HG03108 (cell line): ENCODE measurements around the gene CHST12.
A peak's percentile ranks its signal among the peaks of the same experiment; 100 is the strongest.
"Not testable (repeated sequence)": the region's sequence is repeated elsewhere in the genome, so short reads cannot be mapped to it uniquely, and the experiment has no call there.

Experiments used
- ATAC-seq: cut with Tn5 transposase; IDR thresholded peaks from one replicate; pipeline ENCODE4 v1.9.1; 2021; ENCODE audit warnings: moderate library complexity; ENCODE audit not compliant: unreplicated experiment

CHST12 gene

DNA sequence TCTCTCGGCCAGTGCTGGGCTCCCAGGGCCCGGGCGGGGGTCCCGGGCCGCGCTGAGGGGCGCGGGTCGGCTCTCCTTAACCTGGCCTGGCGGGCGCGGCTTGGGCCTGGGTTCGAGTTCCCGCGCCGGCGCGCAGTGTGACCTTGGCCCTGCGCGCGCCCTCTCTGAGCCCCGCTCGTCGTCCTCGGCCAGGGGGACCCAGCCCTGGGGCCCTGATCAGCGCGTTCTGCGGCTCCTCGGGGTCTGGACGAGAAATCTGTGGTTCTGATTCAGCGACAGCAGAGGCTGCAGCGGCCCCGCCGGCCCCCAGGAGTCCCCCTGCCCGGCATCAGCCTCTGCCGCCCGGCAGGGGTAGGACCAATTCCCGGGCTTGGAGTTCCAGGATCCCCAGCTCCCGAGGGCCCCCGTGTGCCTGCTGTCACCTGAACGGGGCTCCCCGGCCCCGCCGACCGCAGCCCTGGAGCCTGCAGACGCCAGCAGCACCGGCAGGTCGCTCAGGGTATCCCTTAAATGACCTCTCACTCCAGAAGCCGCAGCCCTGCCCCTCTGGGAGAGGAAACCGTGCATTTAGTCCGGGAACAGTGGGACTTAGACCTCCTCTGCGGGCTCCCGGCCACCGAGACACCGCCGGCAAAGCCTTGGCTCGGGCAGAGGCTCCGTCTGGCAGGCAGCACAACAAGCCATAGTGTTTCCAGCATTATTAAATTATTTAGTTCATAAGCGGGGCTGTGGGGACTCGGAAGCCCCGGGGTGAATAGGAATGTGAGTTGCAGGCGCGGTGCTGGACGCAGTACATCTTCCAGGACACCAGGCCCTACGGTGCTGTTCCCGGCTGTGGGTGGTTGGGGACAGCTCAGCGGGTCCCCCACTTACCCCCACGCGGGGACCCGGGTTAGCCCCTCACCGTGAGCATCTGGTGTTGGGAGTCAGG, 572 bp downstream of the CHST12 start:
- ATAC-seq, result no peak

DNA sequence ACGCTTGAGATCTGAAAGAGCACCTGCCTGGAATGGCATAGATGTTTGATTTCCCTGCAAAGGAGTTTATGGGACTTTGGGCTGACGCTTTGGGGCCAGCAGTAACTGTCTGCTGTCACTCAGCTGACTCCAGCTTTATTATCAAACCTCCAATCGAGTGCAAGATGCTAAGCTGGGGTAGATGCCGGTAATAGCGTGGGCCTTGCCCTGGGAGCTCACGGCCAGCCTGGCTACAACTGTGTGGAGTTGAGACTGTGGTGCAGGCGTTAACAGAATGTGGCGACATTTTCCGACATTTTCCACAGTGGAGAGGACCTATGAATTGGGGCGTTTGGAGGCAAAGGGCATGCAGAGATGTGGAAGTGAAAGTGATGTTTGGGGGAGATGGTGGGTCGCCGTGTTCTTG, 1.3 kb downstream of the CHST12 start:
- no peak for ATAC-seq

DNA sequence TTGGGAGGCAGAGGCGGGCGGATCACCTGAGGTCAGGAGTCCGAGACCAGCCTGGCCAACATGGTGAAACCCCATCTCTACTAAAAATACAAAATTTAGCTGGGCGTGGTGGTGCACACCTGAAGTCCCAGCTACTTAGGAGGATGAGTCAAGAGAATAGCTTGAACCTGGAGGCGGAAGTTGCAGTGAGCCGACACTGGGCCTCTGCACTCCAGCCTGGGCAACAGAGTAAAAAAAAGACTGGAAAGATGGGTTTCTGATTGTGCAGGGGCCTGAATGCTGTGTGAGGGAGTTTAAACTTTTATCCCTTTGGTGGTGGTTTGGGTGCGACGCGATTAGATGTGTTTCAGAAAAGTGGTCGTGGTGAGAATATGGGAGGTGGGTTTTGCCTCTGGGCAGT, 1.8 kb downstream of the CHST12 start:
- no peak for ATAC-seq

DNA sequence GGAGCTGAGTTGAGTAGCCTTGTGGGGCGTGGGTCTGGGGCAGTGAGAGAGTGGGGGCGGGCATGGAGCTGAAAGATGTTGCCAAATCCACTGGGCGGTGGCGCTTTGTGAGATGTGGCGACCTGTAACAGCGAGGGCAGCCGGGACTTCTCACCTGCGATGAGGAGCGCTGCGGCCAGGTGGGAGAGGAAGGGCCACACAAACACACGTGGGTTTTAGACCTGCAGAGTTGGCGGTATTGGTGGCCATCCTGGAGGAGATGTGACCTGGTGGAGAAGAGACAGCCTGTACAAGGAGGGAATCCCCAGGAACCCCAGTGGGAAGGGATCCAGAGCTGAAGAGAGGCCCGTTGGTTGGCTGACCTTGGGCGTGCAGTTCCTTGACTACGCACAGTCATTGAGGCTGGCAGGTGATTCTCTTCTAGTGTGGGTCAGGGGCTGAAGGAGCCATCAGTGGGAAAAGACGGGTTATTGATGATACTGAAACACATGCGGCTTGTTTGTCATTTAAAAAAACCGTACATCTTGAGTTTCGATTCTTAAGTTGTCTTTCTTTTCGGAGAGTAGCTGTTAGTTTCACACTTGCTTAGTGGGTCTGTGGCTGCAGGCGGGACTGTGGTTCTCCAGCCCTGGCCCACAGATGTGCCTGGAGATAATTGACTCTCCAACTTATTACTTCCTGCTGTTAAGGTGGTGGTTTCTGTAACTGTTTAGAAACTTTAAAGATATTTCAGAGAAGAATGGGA, 2.4 kb downstream of the CHST12 start:
- ATAC-seq, result peak; percentile 42

DNA sequence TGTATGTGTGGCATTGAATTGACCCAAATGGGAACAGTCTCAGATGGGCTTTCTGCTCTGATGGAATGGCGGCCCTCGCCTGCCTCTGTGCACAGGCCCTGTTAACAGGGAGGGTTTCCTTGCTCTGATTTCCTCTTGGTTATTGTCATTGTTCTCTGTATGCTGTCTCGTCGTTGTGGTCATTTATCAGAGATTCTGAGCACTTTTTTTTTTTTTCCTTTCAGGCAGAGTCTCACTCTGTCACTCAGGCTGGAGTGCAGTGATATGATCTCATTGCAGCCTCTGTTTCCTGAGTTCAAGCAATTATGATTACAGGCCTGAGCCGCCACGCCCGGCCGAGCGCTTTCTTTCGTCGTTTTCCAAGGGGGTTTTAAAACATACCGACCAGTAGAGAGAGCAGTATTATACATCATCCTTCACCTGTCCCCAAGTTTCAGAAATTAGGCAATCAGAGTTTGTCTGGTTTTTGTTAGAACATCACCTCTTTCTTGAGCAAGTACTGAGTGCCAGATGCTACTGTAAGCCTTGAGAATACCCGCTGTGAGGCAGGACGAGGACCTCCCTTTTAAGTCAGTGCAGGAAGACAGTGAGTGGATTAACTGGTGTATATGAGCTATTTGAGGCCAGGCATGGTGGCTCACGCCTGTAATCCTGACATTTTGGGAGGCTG, 6.5 kb downstream of the CHST12 start:
- ATAC-seq, result no peak

DNA sequence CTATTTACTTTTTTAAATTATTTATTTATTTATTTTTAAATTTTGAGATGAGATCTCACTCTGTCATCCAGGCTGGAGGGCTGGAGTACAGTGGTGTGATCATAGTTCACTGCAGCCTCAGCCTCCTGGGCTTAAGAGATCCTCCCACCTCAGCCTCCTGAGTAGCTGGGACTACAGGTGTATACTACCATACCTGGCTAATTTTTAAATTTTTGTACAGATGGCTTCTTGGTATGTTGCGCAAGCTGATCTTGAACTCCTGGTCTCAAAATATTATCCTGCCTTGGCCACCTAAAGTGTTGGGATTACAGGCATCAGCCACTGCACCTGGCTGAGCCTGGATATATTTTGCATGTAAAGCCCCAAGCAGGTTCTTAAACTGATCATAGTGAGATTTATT, 7.6 kb downstream of the CHST12 start:
- ATAC-seq, result no peak

DNA sequence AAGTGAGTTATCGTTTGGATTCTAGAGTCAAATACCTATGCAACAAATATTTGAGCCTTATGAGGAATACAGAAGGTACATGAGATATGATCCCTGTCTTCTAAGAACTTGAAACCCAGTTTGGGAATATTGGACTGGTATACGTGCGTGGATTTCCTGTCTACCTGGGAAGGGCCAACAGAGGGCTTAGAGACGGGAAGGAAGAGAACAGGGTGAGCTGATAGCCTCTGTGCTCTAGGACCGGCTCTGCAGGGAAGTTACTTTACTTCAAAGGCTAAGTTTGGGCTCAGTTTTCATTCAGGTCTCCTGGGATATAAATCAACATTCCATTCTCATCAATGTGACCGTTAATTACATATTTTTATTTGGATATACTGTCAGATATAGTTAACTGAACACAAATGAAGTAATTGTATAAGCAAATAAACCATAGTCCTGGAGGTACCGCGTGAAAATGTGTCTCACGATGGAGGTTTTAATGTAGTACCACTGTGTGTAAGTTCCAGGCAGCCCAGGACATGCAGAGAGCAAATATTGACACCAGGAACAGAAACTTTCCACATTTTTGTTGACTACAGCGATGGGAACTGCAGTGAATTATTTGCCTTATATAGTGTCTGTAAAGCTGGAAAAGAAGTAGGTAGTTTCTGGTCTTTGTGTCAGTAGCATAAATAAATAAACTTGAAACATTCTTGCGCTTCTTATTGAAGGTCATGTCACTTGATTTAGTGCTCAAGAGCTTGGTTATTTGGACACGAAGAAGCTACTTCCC, 8.6 kb downstream of the CHST12 start:
- no peak for ATAC-seq

DNA sequence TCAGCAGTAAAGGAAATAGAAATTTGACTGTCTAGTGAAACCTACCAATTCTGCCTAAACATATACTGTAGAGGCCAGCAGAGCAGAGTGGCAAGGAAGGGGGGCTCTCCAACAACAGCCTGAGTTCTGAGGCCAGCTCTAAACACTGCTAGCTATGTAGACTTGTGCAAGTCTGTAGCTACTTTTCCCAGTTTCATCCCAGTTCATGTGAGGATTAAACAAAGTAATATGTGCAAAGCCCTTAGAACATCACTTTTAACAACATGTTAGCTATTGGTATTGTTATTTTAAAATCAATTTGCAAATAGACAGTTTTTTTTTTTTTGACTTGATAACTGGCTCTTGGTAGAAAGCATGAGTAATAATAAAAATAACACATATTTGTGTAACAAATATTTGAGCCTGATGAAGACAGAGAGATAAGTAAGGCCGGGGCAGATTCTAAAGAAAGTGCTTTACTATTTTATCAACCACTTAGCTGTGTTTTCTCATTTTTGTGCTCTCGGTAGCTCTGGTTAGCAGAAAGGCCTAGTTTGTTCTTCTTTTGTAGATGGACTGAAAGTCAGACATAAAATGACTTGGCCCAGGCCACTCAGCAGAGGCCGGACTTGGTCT, 9.3 kb downstream of the CHST12 start:
- ATAC-seq, result no peak

DNA sequence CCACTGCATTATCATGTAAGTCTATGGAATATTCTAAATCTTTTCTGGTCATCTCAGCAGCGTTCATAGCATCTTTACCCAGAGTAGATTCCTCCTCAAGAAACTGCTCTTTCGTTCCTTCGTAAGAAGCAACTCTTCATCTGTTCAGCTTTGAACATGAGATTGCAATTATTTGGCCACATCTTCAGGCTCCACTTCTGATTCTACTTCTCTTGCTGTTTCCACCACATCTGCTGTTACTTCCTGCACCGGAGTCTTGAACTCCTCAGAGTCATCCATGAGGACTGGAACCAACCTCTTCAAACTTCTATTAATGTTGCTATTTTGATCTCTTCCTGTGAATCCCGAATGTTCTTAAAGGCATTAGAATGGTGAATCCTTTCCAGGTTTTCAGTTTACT, 12.7 kb downstream of the CHST12 start:
- no peak for ATAC-seq

DNA sequence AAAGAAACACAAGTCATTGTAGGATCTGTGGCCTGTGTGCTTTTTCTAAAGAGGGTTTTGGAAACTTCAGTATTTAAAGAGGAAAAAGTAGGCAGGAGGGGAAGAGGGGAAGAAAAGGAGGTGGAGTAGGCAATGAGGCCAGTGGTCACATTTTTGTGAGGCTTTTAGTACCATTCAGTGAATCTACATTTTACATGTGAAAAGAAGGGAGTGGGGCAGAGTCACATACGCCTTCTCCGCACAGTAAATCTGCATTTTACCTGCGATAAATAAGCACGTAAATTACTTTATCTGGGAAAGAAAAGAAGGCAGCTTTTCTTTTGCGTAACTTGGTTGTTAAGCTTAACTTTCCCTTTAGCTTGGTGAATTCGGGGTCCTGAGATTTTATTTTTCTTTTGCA, 13.2 kb downstream of the CHST12 start:
- no peak for ATAC-seq

DNA sequence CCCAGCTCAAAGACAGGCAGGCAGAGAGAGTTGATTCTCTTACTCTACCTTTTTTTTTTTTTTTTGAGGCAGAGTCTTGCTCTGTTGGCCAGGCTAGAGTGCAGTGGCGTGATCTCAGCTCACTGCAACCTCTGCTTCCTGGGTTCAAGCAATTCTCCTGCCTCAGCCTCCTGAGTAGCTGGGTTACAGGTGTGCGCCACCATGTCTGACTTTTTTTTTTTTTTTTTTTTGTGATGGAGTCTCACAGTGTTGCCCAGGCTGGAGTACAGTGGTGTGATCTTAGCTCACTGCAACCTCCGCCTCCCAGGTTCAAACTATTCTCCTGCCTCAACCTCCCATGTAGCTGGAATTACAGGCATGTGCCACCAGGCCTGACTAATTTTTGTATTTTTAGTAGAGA, 13.8 kb downstream of the CHST12 start:
- not testable (repeated sequence) for ATAC-seq

DNA sequence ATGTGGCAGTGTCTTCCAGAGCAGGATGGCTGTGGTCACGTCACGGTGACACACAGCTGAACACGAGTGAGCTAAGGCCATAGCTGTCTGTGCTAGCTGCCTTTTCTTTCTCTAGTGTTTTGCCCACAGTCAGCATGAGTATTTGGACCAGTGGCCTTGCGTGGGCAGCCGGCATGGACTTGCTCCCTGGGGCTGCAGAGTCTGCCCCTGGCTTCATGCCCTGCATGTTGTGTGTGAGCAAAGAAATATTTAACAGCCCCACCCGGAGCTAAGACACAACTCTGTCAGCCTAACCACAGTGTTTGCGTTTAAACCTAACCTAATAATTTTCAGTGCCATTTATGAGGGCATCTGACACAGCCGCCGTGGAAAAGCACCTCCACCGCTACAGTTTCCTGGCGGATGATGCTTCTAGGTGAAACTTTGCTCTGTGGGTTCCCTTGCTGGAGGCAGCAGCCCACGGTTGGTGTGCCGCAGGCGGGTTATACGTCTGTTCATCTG, 14.6 kb downstream of the CHST12 start:
- no peak for ATAC-seq

DNA sequence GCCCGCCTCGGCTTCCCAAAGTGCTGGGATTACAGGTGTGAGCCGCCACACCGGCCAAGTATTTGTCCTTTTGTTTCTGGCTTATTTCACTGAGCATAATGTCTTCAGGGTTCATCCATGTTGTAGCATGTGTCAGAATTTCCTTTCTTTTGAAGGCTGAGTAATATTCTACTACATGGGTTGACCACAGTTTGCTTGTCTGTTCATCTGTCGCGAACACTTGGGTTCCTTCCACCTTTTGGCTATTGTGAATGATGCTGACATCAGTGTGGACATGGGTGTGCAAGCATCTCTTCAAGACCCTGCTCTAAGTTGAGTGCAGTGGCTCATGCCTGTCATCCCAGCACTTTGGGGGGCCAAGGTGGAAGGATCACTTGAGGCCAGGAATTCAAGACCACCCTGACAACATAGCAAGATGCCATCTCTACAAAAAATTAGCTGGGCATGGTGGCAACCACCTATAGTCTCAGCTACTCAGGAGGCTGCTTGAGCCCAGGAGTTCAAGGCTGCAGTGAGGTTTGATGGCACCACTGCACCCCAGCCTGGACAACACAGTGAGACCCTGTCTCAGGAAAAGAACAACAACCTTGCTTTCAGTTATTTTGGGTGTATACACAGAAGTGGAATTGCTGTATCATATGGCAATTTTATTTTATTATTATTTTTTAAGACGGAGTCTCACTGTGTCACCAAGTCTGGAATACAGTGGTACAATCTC, 17.0 kb downstream of the CHST12 start:
- ATAC-seq, result no peak

DNA sequence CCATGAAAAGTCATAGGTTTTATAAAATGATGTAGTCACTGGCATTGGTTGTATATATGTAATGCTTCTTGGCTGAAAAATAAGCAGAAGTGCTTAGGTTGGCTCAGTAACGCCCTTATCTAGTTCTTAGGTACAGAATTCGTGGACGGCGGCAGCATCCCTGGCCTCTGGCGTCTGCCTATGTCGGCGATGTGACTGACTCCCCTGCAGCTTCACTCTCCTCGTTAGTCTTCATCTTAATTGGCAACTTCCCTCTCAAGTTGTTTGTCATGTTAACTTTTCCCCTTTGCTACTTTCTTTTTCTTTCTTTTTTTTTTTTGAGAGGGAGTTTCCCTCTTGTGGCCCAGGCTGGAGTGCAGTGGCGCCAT, 18.5 kb downstream of the CHST12 start:
- ATAC-seq, result no peak

DNA sequence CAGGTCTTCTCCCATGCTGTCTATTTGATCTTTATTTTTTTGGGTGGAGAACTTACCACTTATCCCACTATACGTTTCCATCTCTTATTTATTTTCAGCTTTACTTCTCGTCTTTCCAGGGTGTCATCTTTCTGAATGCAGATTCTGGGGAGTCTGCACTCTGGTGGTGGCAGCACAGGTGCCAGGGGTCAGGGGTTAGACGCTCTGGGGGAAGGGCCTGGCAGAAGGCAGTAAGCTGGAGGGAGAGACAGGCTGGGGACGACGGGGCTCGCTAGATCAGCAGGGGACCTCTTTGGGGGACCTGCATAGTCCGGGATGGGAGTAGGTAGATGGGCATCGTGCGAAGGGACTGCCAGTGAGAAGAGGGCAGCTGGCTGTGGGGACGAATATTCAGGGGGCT, 22.3 kb downstream of the CHST12 start:
- no peak for ATAC-seq

DNA sequence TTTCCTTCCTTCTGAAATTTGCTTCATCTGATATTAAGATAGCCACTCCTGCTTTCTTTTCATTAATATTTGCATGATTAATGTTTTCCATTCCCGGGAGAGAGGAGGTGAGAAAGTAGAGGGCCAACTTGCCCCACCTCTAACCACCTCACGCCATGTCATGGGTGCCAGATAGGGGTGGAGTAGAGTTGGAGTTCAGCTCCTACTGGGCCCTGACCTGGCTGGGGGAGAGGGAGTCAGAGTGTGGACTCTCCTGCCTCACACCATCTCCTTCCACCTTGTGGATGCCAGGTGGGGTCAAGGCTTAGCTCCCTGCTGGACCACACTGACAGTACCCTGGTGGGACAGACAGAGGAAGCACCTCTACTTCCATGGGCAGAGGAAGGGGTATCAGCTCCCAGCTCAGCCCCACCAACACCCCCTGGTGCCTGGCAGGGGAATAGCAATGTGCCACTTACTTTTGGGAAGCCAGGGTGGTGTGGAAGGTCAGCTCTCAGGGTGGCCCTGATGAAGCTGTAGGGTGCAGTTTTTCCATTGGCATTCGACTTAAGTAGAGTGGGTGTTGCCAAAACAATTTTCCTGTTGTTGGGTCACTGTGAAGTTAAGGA, 28.0 kb downstream of the CHST12 start:
- ATAC-seq, result no peak

DNA sequence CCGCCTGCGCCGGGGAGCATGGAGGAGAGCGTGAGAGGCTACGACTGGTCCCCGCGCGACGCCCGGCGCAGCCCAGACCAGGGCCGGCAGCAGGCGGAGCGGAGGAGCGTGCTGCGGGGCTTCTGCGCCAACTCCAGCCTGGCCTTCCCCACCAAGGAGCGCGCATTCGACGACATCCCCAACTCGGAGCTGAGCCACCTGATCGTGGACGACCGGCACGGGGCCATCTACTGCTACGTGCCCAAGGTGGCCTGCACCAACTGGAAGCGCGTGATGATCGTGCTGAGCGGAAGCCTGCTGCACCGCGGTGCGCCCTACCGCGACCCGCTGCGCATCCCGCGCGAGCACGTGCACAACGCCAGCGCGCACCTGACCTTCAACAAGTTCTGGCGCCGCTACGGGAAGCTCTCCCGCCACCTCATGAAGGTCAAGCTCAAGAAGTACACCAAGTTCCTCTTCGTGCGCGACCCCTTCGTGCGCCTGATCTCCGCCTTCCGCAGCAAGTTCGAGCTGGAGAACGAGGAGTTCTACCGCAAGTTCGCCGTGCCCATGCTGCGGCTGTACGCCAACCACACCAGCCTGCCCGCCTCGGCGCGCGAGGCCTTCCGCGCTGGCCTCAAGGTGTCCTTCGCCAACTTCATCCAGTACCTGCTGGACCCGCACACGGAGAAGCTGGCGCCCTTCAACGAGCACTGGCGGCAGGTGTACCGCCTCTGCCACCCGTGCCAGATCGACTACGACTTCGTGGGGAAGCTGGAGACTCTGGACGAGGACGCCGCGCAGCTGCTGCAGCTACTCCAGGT, 29.7 kb downstream of the CHST12 start:
- no peak for ATAC-seq

DNA sequence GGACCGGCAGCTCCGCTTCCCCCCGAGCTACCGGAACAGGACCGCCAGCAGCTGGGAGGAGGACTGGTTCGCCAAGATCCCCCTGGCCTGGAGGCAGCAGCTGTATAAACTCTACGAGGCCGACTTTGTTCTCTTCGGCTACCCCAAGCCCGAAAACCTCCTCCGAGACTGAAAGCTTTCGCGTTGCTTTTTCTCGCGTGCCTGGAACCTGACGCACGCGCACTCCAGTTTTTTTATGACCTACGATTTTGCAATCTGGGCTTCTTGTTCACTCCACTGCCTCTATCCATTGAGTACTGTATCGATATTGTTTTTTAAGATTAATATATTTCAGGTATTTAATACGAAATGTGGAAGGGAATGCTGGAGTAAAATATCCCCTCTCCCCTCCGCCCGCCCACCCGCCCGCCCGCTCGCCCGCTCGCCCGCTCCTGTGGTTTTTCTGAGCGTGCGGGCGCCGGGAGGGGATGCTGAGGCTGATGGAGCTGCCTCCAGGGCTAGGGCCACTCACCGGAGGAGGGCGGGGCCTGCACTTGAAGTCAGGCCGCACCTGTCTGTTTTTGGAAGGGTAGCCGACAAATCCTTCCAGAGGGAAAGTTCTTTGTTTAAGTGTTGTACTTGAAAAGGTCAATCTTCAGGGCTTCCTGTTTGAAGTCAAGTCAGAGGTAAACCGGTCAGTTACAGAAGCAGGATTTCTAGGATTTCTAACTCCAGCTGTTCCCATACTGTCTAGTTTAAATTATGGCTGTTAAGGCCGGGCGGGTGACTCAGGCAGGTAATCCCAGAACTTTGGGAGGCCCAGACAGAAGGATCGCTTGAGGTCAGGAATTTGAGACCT, 30.5 kb downstream of the CHST12 start:
- no peak for ATAC-seq
